HepG2 (cell line): Measurements from ENCODE around the gene BRAP. TPM values are rescaled to one million over a fixed set of nuclear protein-coding genes. Genes with fewer than 3 reads are reported as not detected.

Experiments used
- MAX ChIP-seq: IDR thresholded peaks from 2 replicates; pipeline ENCODE4 v1.6.1; 2012; ENCODE audit warnings: inconsistent platforms
- PHF8 ChIP-seq: sonication (generic); formaldehyde crosslinking; IDR thresholded peaks from 2 replicates; pipeline ENCODE4 v1.5.0; 2020; ENCODE audit warnings: missing genetic modification reagents
- PITX1 ChIP-seq: sonication (generic); formaldehyde crosslinking; IDR thresholded peaks from 2 replicates; pipeline ENCODE4 v1.5.1; 2020; ENCODE audit warnings: mild to moderate bottlenecking, missing genetic modification reagents
- RBFOX2 ChIP-seq: fragments of 200-400 bp; formaldehyde crosslinking; IDR thresholded peaks from 2 replicates; pipeline ENCODE4 v1.6.1; 2017; ENCODE audit warnings: low read depth, mild to moderate bottlenecking, low read length
- SP5 ChIP-seq: IDR thresholded peaks from 2 replicates; pipeline ENCODE4 v1.6.1; 2016; ENCODE audit warnings: low read depth, borderline replicate concordance
- ZKSCAN1 ChIP-seq: fragments of 150-350 bp; IDR thresholded peaks from 2 replicates; pipeline ENCODE4 v1.6.1; 2014; ENCODE audit warnings: low read length
- ZNF230 ChIP-seq: sonication (generic); formaldehyde crosslinking; IDR thresholded peaks from 2 replicates; pipeline ENCODE4 v1.4.0; 2020; ENCODE audit warnings: mild to moderate bottlenecking, missing genetic modification reagents
- ZNF326 ChIP-seq: sonication (generic); formaldehyde crosslinking; IDR thresholded peaks from 2 replicates; pipeline ENCODE4 v1.4.0; 2020; ENCODE audit warnings: missing genetic modification reagents, borderline replicate concordance
- ZNF407 ChIP-seq: sonication (generic); formaldehyde crosslinking; IDR thresholded peaks from one replicate; pipeline ENCODE4 v1.5.1; 2020; ENCODE audit warnings: mild to moderate bottlenecking, missing genetic modification reagents; ENCODE audit errors: not compliant biosample characterization
- ZNF607 ChIP-seq: sonication (generic); formaldehyde crosslinking; IDR thresholded peaks from 2 replicates; pipeline ENCODE4 v1.5.1; 2020; ENCODE audit warnings: missing genetic modification reagents, mild to moderate bottlenecking, borderline replicate concordance
- ZNF775 ChIP-seq: sonication (generic); formaldehyde crosslinking; IDR thresholded peaks from 2 replicates; pipeline ENCODE4 v1.4.0; 2020; ENCODE audit warnings: missing genetic modification reagents, mild to moderate bottlenecking, moderate library complexity, borderline replicate concordance
- polyA plus RNA-seq, 8 experiments: library from polyadenylated mRNA; depleted of rRNA in 3 of 8; stranded (reverse) in 7 of 8; unstranded in 1 of 8; fragments of >200 nt; fragmentation: Illumina TruSeq in 4 of 8; extraction: Trizol in 4 of 8; gene quantifications; 2 replicates each; pipeline versions ENCODE4 v1.2.1 to v1.2.3, GENCODE V29; 2011 to 2016; ENCODE audit warnings: low read depth in 4 of 8, missing spikeins in 1 of 8, mixed read lengths in 1 of 8; ENCODE audit not compliant: insufficient read depth in 1 of 8
- total RNA-seq, 5 experiments: library from RNA; depleted of rRNA; stranded (reverse); fragments of >200 nt; fragmentation: Illumina TruSeq; extraction: Trizol; gene quantifications; 2 replicates each; pipeline ENCODE4 v1.2.3, GENCODE V29; 2016; ENCODE audit warnings: low read depth in 1 of 5
- TF ChIP-seq, protein P1 (sequence below): sonication (generic); formaldehyde crosslinking; IDR thresholded peaks from 2 replicates; pipeline ENCODE4 v1.4.0; 2020; ENCODE audit warnings: missing genetic modification reagents, borderline replicate concordance
- TF ChIP-seq, protein P2 (sequence below): sonication (generic); formaldehyde crosslinking; IDR thresholded peaks from 2 replicates; pipeline ENCODE4 v1.9.0; 2022; ENCODE audit warnings: low read depth, missing genetic modification reagents

BRAP gene
- total and polyA plus RNA-seq, 2 of the 13 experiments (the other 11 are each of a cell fraction or from before 2014, with no cell fraction given), result 8.1 to 15.4 TPM

DNA sequence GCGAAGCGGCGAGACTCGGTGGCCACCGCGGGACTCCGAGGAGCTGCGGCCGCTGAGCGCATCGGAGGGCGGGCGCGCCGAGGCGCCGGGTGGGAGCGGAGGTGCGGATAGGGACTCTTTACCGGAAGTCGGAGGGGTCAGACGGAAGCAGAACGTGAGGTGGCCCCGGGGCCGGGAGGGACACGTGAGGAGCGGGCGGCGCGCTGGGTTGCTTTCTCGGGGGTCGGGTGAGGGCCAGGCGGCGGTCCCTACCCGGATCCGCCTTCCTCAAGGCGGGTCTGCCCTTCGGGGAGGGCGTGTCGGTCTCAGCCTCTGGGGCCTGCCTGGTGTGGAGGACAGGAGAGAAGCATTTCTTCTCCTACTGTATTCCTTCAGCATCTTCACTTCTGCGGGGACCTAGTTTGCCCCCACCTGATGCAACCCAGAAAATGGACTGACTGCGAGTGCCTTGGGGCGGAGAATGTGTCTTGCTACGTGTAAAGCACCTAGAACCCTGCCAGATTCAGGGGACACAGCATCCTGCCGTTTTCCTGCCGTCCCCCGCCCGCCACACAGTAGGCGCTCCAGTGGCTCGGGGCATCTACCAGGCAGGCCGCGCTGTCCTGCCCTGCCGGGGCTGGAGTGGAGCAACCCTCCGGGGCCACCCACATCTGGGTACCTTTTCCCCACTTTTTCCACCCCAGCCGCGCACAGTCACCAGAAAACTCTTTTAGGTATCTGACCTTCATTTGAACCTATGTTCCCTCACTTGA is 86.1 kb downstream of the BRAP start (continued):
- TF ChIP-seq, protein P1, sequence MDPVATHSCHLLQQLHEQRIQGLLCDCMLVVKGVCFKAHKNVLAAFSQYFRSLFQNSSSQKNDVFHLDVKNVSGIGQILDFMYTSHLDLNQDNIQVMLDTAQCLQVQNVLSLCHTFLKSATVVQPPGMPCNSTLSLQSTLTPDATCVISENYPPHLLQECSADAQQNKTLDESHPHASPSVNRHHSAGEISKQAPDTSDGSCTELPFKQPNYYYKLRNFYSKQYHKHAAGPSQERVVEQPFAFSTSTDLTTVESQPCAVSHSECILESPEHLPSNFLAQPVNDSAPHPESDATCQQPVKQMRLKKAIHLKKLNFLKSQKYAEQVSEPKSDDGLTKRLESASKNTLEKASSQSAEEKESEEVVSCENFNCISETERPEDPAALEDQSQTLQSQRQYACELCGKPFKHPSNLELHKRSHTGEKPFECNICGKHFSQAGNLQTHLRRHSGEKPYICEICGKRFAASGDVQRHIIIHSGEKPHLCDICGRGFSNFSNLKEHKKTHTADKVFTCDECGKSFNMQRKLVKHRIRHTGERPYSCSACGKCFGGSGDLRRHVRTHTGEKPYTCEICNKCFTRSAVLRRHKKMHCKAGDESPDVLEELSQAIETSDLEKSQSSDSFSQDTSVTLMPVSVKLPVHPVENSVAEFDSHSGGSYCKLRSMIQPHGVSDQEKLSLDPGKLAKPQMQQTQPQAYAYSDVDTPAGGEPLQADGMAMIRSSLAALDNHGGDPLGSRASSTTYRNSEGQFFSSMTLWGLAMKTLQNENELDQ (CRISPR knock-in tag), result no peak
- TF ChIP-seq ZNF775 (no peak), PHF8 (CRISPR knock-in tag) (peak; percentile 61), ZNF407 (CRISPR knock-in tag) (no peak), ZNF326 (CRISPR knock-in tag) (no peak), PITX1 (no peak), ZKSCAN1 (peak; percentile 91), ZNF607 (CRISPR knock-in tag) (no peak), RBFOX2 (peak; percentile 97), MAX (peak; percentile 88), SP5 (CRISPR knock-in tag) (peak; percentile 56), ZNF230 (CRISPR knock-in tag) (no peak)
- TF ChIP-seq, protein P2, sequence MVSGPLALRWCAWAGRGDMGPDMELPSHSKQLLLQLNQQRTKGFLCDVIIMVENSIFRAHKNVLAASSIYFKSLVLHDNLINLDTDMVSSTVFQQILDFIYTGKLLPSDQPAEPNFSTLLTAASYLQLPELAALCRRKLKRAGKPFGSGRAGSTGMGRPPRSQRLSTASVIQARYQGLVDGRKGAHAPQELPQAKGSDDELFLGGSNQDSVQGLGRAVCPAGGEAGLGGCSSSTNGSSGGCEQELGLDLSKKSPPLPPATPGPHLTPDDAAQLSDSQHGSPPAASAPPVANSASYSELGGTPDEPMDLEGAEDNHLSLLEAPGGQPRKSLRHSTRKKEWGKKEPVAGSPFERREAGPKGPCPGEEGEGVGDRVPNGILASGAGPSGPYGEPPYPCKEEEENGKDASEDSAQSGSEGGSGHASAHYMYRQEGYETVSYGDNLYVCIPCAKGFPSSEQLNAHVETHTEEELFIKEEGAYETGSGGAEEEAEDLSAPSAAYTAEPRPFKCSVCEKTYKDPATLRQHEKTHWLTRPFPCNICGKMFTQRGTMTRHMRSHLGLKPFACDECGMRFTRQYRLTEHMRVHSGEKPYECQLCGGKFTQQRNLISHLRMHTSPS (CRISPR knock-in tag), result no peak
